ENCODE measurements around the gene PMAIP1.

The PMAIP1 gene

GRCh38 chr18:59865241-59865986 is 34.4 kb upstream of the PMAIP1 start:
- TF ChIP-seq, protein P1, sequence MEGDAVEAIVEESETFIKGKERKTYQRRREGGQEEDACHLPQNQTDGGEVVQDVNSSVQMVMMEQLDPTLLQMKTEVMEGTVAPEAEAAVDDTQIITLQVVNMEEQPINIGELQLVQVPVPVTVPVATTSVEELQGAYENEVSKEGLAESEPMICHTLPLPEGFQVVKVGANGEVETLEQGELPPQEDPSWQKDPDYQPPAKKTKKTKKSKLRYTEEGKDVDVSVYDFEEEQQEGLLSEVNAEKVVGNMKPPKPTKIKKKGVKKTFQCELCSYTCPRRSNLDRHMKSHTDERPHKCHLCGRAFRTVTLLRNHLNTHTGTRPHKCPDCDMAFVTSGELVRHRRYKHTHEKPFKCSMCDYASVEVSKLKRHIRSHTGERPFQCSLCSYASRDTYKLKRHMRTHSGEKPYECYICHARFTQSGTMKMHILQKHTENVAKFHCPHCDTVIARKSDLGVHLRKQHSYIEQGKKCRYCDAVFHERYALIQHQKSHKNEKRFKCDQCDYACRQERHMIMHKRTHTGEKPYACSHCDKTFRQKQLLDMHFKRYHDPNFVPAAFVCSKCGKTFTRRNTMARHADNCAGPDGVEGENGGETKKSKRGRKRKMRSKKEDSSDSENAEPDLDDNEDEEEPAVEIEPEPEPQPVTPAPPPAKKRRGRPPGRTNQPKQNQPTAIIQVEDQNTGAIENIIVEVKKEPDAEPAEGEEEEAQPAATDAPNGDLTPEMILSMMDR (conservative IDR thresholded peaks at IDR 0.05): no peak
- no peak overlapping the region for H3K27ac ChIP-seq

DNA sequence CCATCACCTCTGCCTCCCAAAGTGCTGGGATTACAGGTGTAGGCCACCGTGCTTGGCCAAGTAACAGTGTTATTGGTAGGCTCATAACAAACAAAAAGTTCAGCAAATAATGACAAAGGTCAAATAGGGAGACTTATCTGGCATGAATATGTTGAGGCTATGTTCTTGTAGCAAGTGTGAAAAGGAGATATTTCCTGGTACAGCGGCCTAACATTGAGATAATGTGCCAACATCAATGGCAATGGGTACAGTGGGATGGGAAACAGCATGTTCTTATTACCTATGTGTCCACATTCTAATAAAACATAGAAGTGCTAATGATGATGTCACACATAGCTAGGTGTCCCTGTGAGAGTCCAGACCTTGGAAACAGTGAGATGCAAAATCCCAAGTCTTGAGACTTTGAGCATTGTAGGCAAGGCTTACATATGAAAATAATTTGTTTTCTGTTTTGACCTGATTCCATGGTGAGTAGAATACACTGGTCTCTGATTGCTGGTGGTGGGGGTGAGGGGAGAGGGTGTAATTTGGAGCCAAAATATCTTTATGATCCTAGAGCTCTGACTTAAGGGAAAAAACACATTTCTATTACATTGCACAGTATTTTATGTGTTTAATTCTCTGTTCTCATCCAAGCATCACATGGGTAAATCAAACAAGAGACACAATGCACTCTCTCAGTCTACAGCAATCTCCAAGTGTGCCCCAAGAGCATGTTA is 33.1 kb upstream of the PMAIP1 start:
- TF ChIP-seq, protein P1 (conservative IDR thresholded peaks at IDR 0.05): no peak
- no peak overlapping the region for H3K27ac ChIP-seq

DNA sequence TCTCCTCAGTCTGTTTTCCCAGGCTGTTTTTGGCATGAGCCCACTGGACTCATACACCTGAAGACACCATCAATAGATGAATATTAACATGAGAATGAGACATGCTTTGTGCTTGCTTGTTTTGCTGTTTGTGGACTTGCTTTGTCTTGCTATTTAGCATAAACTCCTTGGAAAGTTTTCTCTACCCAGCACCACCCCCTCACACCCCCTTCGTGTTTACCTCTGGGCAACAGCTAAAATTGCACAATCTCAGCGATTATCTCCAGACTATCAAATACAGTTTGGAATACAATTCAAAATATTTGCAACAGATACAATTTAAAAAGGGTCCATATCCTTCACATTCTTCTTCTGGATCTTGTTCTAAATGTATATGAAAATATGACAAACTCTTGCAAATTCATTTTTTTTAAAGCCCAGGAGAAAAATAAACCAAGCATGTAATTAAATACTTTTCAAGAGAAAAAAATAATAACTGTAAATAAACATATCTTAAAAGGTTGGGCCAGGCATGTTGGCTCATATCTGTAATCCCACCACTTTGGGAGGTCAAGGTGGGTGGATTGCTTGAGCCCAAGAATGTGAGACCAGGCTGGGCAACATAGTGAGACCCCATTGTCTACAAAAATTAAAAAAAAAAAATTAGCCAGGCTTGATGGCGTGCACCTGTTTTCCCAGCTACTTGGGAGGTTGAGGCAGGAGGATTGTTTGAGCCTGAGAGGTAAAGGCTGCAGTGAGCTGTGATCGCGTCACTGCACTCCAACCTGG is 32.3 kb upstream of the PMAIP1 start:
- TF ChIP-seq, protein P1 (conservative IDR thresholded peaks at IDR 0.05): no peak
- no peak overlapping the region for H3K27ac ChIP-seq

DNA sequence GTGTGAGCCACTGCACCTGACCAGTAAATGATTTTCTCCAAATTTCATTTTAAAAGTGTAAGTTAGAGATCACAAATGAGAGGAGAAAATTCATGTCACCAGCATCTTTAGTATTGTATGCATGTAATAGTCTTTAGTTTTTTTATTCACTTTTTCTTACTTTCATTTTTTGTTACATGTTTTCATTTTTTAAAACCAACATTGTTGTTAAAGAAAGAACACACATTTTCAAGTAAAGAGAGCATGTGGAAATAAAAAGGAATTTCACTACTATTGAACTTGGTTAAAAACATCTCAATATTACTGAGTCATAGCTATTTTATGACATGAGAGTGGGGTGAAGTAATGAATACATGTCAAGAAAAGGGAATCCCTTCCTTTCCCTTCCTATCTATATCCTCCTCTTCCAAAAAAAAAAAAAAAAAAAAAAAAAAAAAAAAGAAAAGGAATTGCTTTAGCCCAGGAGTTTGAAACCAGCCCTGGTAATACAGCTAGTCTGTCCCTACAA is 29.1 kb upstream of the PMAIP1 start:
- TF ChIP-seq, protein P1 (conservative IDR thresholded peaks at IDR 0.05): no peak
- H3K27ac ChIP-seq: no peak overlapping the region

DNA sequence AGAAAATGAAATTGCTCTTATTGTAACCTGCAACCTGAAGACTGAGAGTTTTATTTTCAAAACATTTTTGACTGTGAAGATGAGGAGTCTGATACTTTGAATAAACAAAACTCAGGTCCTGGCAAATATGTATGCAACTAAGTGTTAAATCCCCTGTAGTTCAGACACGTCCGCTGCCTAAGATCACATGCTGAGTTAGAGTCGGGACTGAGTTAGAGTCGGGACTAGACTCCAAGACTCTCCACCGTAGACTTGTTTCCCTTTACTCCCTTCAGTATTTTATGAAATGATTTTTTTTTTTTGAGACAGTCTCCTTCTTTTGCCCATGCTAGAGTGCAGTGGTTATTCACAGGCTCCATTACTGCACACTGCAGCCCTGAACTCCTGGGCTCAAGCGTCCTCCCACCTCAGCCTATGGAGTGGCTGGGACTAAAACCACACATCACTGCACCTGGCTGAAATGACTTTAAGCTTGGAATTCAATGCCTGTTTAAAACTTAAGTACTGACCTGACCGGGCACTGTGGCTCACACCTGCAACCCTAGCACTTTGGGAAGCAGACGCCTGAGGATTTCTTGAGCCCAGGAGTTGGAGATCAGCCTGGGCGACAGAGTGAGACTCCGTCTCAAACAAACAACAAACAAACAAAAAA is 28.0 kb upstream of the PMAIP1 start:
- TF ChIP-seq, protein P1 (conservative IDR thresholded peaks at IDR 0.05): no peak
- no peak overlapping the region for H3K27ac ChIP-seq

DNA sequence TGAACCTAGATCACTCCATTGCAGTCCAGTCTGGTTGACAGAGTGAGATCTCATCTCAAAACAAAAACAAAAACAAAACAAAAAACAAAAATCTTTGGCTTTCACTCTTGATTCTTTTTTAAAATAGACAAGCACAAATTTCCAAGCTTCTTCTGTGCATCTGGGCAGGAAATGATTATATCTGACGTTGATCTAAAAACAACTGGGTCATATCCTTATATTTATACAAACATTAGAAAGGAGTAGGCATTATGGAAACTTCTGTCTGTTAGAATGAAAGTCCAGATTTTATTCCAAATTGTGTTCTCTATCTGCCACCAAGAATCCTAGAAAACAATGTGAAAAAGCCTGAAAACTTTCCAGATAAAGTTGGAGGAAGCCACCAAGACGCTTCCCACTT is 26.2 kb upstream of the PMAIP1 start:
- no peak overlapping the region for H3K27ac ChIP-seq
- TF ChIP-seq, protein P1 (conservative IDR thresholded peaks at IDR 0.05): no peak

Data from VCaP (cell line).